HG02610 (cell line): Measurements from ENCODE around the gene INSC.
A peak's percentile ranks its signal among the peaks of the same experiment; 100 is the strongest.

ENCODE experiments used
- ATAC-seq: cut with Tn5 transposase; IDR thresholded peaks from one replicate; pipeline ENCODE4 v1.9.1; 2021; ENCODE audit warnings: mild to moderate bottlenecking, moderate library complexity; ENCODE audit not compliant: unreplicated experiment

The INSC gene

GRCh38 chr11:15107730-15108515, 6.8 kb upstream of the INSC start:
- ATAC-seq: peak; percentile 58

- ATAC-seq: no peak
Measured at GRCh38 chr11:15108592-15109130, 6.1 kb upstream of the INSC start.

GRCh38 chr11:15109602-15110001, 5.1 kb upstream of the INSC start:
- ATAC-seq: no peak

DNA sequence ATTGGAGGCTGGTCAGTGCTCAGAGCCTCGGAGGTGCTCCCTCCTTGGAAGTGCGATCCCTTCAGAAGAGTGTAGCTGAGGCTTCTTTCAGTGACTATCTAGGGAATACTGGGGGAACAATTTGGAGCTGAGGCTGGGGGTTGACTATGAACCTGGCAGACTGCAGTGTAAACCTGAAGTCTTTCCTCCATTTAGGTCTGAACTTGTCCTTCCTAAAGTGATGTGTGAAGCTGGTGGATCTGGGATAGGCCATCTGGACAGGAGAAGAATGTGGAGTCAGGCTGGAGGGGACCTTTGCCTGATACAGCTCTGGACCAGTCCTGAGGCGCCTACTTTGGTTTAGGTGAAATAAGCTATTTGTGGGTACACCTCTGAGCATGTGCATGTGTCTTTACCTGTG, 3.5 kb upstream of the INSC start:
- ATAC-seq: no peak

GRCh38 chr11:15112131-15112541, 2.6 kb upstream of the INSC start:
- no peak for ATAC-seq

- ATAC-seq: peak; percentile 90
Measured at GRCh38 chr11:15113381-15113780, 1.3 kb upstream of the INSC start.

DNA sequence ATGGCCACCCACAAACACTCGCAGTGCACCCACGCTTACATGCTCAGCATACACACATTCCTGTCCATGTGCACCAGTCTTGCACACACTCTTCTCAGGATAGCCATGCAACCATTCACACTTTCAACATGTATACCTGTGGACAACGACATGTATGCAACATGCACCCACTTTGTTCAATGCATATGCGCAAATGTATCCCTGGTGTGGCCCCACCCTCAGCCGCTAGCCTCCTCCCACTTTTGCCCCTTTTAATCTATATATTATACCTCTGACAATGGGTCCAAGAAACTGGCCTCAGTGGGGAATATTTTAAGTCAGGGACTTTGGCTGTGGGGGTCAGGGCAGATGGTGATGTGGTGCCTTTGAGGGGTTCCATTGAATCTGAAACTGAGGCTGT, 963 bp downstream of the INSC start:
- no peak for ATAC-seq

DNA sequence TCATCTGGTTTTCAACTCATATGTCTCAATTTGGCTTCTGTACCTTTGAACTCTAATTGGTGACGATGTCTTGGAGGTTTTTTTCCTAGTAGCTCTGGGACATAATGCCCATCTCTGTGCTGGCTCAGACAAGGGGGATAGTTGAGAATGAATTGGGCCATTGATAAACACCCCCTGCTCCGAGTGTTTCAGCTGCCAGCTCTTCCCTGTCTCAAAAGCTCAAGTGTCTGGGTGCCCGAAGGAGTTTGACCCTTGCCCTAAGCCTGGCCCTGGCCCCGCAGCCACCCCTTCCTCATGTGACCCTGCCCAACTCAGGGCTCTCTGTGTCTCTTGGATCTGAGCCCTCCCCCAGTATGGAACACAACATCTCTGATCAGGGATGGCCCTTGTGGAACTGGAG, 3.0 kb downstream of the INSC start:
- no peak for ATAC-seq

DNA sequence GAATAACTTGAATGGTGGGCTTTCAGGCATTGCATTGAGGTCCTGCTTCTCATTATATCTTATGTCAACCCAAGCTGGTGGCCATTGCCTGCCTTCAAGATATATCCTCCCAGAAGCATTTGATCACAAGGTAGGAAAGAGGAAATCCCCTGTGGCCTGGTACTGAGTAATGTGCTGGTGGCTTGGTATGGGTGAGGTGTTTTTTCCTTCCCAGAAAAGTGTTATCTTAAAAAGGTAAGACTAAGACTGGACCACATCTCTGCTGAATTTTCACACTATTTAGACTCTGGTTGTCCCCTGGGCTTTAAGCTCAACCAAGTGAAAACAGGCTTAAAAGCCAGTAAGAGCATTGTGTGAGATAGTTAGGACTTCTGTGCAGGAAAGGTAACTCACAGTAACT, 3.7 kb downstream of the INSC start:
- ATAC-seq: peak; percentile 71

DNA sequence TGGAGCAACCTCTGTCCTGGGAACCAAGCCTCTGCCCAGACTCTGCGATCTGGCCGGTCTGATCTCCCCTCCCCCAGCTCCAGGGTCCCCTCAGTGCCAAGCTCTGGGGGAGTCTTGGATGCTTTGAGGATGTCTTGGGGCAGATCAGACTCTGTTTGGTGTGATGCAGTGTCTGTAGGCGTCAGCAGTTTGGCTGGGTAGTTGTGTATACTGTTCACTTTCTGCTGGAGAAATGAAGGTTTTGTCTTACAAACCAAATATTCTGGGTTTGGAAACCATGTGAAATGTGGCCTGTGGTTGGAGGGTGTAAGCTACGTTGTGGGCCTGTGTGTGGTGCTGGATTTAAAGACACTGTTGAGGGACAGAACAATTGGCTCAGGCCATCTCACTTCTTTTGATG, 4.6 kb downstream of the INSC start:
- ATAC-seq: no peak

GRCh38 chr11:15119826-15120225, 5.1 kb downstream of the INSC start:
- no peak for ATAC-seq

- ATAC-seq: no peak
Measured at GRCh38 chr11:15123849-15124248, 9.1 kb downstream of the INSC start.

DNA sequence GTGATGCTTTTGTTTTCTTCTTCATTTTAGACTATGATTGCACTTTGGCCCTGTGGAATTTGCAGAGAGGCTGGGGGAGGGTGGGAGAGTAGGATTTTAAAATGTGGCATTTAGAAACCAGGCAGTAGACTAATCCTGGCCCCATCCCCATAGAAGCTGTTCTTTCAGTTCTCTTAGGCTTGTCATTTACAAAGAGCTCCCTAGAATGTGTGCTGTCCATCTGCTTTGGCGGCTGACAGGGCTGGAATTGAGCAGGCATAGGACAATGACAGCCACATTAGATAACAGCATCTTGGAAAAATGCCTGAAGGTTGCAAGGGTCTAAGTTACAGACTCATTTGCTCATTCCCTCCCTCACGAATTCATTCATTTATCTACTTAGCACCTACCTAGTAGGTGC, 9.8 kb downstream of the INSC start:
- ATAC-seq: no peak

DNA sequence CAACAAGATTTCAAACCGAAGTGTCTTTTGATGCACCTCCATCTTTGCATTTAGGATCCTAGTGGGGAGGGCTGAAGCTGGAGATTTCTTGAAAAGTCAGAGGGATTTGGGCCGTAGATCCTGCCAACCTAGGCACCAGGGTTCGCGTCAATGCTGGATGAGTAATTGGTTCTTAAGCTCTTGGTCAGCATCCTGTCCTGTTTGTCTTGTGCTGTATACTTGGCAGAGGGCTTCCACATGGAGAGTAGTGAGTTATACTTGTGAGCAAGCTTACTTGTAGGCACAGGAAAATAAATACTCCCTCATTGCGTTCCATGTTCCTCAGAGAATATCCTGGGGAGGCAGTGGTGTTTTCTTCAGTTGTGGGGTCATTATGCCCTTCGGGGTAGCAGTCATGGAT, 12.6 kb downstream of the INSC start:
- ATAC-seq: no peak

DNA sequence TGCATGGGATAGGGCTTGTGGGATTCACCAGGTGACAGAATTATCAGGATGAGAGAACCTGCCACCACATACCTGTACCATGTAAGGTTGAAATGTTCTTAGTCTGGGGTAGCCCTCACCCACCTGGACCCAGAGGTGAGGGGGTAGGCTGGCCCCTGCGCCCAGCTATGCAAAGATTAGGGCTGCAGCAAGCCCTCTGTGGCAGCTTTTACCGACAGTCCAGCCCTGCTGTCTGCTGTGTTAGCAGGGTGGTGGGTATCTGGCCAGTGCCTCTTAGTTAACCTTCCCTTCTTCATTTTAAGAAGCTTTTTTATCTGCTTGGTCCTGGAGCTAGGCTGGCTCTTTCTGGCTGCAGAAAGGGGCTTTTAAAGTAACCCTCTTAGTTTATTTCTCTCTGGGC, 13.9 kb downstream of the INSC start:
- no peak for ATAC-seq

GRCh38 chr11:15136166-15136565, 21.4 kb downstream of the INSC start:
- ATAC-seq: no peak

DNA sequence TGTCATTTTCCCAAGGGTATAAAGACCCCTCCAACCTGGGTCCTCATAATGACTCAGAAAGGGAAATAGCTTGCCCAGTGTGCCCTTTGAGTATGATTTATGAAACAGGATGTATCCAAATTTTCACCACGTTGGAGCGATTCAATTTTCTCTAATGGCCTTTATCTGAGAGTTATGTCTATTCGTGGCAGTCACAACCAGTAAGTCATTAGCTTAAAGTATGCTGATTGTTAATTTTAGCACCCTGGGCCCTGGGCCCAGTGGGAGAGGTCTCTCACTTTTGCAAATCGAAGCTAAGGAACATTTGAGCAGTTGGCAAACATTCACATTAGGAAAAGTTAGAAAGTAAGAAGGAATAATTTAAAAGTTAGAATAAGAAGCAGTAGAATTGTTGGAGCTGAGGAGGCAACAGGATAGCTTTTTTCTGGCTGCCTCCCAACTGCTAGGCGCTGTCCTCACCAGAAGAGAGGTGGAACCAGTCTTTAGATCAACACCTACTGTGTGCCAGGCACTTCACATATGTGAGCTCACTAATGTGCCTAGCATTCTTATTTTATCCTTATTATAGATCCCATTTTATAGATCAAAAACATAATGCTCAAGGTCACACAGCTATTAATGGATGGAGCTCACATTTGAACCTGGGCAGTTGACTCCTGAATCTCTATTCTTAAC, 24.5 kb downstream of the INSC start:
- no peak for ATAC-seq

GRCh38 chr11:15139958-15140659, 25.4 kb downstream of the INSC start:
- ATAC-seq: no peak

DNA sequence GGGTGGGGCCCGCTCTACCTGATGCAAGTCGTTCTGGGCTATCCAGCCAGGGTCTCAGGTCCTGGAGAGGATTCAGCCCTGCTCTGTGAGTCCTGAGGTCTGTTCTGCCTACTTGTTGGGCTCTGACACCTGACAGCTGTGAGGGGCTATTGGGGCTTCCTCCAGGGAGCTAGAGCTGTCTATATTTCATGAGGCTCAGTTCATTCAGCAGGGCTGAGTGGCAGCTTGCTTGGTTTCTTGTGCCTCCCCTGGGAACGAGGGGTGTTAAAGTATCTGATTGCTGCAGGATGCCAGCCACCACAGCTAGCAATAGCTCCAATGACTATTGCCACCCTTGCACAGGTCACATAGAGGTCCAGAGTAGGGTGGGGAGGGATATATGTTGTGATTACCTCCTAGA, 26.7 kb downstream of the INSC start:
- ATAC-seq: no peak

- ATAC-seq: no peak
Measured at GRCh38 chr11:15142838-15143237, 28.1 kb downstream of the INSC start.

DNA sequence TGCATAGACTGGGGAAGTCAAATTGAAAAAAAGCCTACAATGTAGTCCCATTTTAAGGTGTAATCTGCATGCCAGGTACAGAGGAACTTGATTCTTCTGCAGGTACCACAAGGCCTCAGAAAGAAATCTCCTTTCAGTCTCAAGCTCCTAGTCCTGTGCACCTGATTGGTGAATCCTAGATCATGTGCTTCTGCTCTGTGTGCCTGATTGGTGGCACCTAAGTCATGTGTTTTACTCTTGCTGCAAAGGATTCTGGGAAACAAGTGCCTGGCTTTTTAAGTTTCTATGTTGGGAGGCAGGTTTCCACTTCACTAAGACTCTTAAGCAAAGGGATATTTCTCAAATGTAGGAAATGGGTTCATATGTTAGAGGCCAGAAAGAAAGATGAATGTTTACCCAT, 29.1 kb downstream of the INSC start:
- ATAC-seq: no peak

DNA sequence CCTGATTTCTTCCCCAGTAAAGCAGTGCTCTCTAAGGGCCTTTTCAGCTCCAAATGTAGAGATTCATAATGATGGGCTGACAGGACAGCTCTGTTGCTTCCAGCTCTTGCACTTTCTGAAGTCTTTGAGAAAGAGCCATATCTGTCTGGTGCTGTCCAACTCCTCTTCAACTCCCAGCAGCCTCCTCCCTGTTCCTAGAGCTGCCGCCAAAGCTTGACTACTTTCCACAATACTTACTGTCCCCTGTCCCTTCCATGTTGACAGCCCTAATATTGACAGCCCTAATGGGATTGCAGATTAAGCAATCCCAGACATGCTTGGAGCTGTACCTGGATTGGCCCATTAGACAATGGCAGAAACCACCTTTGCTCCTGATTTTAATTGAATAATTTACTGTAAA, 29.6 kb downstream of the INSC start:
- no peak for ATAC-seq
